Pancreas (tissue), 10 donors: ENCODE measurements around the gene SPINT2. TPM values are rescaled to one million over a fixed set of nuclear protein-coding genes. Genes with fewer than 3 reads are reported as not detected.

ENCODE experiments used
- ATAC-seq, 4 donors: fragments of 200-7000 bp; cut with Tn5 transposase; one replicate each; pipeline versions ENCODE4 v1.8.0 to v1.9.1; 2020; ENCODE audit warnings: mild to moderate bottlenecking in 4 of 4, moderate library complexity in 4 of 4
- DNase-seq, 6 donors: peaks; one replicate each; pipeline ENCODE4 v3.0.0-alpha.2; 2020
- FAIRE-seq: peaks from 2 replicates; lab custom pipeline; 2012; peaks lifted over from hg19 to GRCh38; lab: Jason Lieb, UNC
- H3K27ac ChIP-seq, 4 donors: fragments of 200-600 bp; sonication (generic); 1 replicate in 3 of 4; 2 replicates in 1 of 4; pipeline versions ENCODE4 v1.5.0 to v1.8.0; 2020
- H3K27me3 ChIP-seq, 4 donors: fragments of 200-600 bp; one replicate each; pipeline ENCODE4 v1.8.0; 2021
- H3K36me3 ChIP-seq, 3 donors: fragments of 200-600 bp; sonication (generic) in 1 of 3; one replicate each; pipeline versions ENCODE4 v1.5.0 to v1.8.0; 2020 to 2021
- H3K4me1 ChIP-seq, 3 donors: fragments of 200-600 bp; one replicate each; pipeline ENCODE4 v1.8.0; 2021
- H3K4me3 ChIP-seq, 4 donors: fragments of 200-600 bp; sonication (generic) in 2 of 4; one replicate each; pipeline versions ENCODE4 v1.5.0 to v1.8.0; 2020 to 2021
- H3K9me3 ChIP-seq, 4 donors: fragments of 200-600 bp; one replicate each; pipeline ENCODE4 v1.8.0; 2021
- WGBS, 2 donors: extraction: QIAGEN DNeasy Blood & Tissue Kit; methylation state at CpG; one replicate each; pipeline ENCODE4 v1.1.7; 2013; 5-methylcytosine and 5-hydroxymethylcytosine counted together
- intact Hi-C, 3 donors: fragments of 100-400 bp; cut with DNase I; formaldehyde crosslinking; loops; one replicate each; pipeline versions ENCODE4 v1.11.1 to v1.14.2; 2022
- polyA plus RNA-seq, 2 donors: library from polyadenylated mRNA; stranded (reverse); fragments of 200-250 nt; gene quantifications; one replicate each; pipeline ENCODE4 v1.2.3, GENCODE V29; 2013
- total RNA-seq, 6 donors: library from RNA; stranded (reverse); fragmentation: NEBNext Ultra II Directional in 4 of 6; extraction: Animal tissue kit (Norgen Biotek cat#: 25700) in 4 of 6; gene quantifications; one replicate each; pipeline versions ENCODE4 v1.2.1 to v1.2.4, GENCODE V29; 2021 to 2023
- TF ChIP-seq, protein P1 (sequence below), 4 donors: fragments of 200-600 bp; sonication (generic) in 3 of 4; IDR thresholded peaks; one replicate each; pipeline versions ENCODE4 v1.5.0 to v1.8.0; 2021; ENCODE audit warnings: antibody characterized with exemption in 4 of 4
- donor health status: healthy with polysubstance abuse.
- donor health status: DM: no; HTN: no; CAD: no; lungs with moderate emphysema.
- donor health status: DM: no; HTN: no; CAD: no.
- donor health status: control.
- donor health status: control.
- donor health status: Bipolar disorder and iron deficiency.
- donor health status: DM: yes; HTN: yes; CAD: no.
- donor health status: DM: no; HTN: no; CAD: no.
- donor health status: DM: no; HTN: no; CAD: no.
- donor health status: DM: yes; HTN: yes; CAD: no.

The SPINT2 gene, protein sequence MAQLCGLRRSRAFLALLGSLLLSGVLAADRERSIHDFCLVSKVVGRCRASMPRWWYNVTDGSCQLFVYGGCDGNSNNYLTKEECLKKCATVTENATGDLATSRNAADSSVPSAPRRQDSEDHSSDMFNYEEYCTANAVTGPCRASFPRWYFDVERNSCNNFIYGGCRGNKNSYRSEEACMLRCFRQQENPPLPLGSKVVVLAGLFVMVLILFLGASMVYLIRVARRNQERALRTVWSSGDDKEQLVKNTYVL
- total RNA-seq (100 to 1,000 TPM; 121 to 239 (median 152) TPM), polyA plus RNA-seq (100 to 1,000 TPM; 178 to 337 TPM)

DNA sequence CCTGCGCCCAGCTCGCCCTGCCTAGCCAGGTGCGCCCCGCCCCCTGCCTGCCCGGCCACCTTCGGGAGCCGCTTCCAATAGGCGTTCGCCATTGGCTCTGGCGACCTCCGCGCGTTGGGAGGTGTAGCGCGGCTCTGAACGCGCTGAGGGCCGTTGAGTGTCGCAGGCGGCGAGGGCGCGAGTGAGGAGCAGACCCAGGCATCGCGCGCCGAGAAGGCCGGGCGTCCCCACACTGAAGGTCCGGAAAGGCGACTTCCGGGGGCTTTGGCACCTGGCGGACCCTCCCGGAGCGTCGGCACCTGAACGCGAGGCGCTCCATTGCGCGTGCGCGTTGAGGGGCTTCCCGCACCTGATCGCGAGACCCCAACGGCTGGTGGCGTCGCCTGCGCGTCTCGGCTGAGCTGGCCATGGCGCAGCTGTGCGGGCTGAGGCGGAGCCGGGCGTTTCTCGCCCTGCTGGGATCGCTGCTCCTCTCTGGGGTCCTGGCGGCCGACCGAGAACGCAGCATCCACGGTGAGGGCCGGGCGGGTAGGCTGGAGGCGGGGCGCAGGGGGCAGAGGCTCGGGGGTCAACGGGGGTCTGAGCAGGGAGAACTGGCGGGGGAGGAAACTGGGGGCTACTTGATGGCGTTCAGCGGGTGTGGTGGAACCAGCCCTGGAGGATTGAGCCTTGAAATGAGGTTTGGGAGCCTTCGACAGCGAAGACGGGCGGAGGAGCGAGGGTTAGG, at the start of gene SPINT2:
Gene SPINT2 (plus strand): TSS at position 88 of the 727 bp plus-strand sequence. CDS start 320 bp downstream, at position 408.
- Histone ChIP-seq H3K9me3 (no peaks in the 10 kb centered on the region), H3K4me3 (peak within 1 kb of the TSS; percentile 65 to 89 (median 76)), H3K4me1 (peaks cover 8 to 20% (median 9%) of the 10 kb centered on the region in 3 donors), H3K27me3 (no peaks in the 10 kb centered on the region), H3K36me3 (no peaks in the 10 kb centered on the region), H3K27ac (peak within 1 kb of the TSS; percentile 90 to 99 (median 95))
- ATAC-seq (peak in 3 of 4 donors; percentile 2 to 23 (median 8)), FAIRE-seq (no peak), DNase-seq (no peak)
- TF ChIP-seq, protein P1, sequence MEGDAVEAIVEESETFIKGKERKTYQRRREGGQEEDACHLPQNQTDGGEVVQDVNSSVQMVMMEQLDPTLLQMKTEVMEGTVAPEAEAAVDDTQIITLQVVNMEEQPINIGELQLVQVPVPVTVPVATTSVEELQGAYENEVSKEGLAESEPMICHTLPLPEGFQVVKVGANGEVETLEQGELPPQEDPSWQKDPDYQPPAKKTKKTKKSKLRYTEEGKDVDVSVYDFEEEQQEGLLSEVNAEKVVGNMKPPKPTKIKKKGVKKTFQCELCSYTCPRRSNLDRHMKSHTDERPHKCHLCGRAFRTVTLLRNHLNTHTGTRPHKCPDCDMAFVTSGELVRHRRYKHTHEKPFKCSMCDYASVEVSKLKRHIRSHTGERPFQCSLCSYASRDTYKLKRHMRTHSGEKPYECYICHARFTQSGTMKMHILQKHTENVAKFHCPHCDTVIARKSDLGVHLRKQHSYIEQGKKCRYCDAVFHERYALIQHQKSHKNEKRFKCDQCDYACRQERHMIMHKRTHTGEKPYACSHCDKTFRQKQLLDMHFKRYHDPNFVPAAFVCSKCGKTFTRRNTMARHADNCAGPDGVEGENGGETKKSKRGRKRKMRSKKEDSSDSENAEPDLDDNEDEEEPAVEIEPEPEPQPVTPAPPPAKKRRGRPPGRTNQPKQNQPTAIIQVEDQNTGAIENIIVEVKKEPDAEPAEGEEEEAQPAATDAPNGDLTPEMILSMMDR (IDR thresholded peaks at IDR 0.05), result no peak
- WGBS, 2 donors, result 1 to 2% methylated on average over 72 to 78 of the region's 78 CpGs
- intact Hi-C loops, result no loop called here

DNA sequence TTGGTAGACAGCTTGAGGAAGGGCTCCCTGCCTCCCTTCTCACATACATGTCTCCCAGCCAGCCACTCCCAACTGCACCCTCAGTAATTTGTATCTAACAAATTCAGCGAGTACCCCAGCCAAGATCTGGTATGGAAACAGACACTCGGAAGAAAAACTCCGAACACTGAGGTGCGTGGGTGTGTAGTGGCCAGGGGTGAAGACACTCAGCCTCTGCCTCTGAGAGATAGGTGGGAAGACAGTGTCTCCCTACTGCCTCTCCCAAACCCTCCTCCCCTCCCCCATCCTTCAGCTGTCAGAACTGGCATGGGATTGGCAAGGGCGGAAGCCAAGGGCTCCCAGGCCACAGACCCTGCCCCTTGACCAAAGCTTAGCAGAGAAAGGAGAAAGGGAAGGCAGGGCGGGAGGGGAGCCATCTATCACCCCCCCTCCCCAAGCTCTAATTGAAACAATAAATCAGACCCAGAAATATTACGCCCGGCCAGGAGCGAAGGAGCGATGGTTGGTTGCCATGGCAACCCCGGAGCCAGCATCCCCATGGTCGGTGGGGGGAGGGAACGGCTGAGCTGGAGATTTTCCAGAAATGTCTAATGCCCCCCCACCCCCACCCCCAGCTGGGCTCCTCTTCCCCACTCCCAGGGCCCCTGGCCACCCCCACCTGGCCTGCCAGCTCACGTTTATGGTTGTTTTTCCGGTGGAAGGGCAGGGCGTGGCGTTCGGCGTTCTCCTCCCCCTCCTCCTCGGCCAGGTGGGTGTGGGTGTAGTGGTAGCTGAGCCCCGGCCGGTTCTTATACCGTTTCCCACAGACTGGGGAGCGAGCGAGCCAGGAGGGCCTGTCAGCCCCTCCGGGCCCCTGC, 47.4 kb upstream of the SPINT2 start:
- Histone ChIP-seq H3K36me3 (no peaks in the 10 kb centered on the region), H3K9me3 (no peaks in the 10 kb centered on the region), H3K27me3 (no peaks in the 10 kb centered on the region), H3K4me1 (no peaks in the 10 kb centered on the region), H3K4me3 (no peak overlapping the region), H3K27ac (no peak overlapping the region)
- intact Hi-C loops, result no loop called here
- FAIRE-seq (no peak), ATAC-seq (no peak), DNase-seq (no peak)
- 55 to 60% methylated on average over 13 to 26 of the region's 26 CpGs for WGBS, 2 donors
- TF ChIP-seq, protein P1 (IDR thresholded peaks at IDR 0.05), result no peak

DNA sequence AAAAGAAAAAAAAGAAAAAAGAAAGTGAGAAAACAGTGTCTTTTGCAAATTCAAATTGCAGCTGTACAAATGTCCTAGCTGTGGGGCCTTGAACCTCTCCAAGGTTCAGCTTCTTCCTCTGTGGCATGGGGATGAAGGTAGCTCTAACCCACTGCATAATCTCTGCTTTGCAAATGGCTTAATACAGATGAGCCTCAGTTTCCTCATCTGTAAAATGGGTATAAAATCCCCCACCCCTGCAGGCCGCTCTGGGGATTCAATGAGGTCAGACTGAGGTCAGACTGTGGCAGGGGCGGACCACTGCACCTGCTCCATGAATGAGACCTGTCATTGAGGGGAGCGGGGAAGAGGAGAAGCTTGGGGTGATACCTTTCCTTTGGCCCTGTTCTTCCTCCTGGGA, 46.2 kb upstream of the SPINT2 start:
- Histone ChIP-seq H3K36me3 (no peaks in the 10 kb centered on the region), H3K27me3 (peaks cover 0 to 6% (median 0%) of the 10 kb centered on the region in 4 donors), H3K9me3 (no peaks in the 10 kb centered on the region), H3K4me1 (no peaks in the 10 kb centered on the region), H3K27ac (no peak overlapping the region), H3K4me3 (no peak overlapping the region)
- intact Hi-C loops, result no loop called here
- TF ChIP-seq, protein P1 (IDR thresholded peaks at IDR 0.05), result no peak
- no peak for DNase-seq
- FAIRE-seq, result no peak
- 83 to 88% methylated on average over 3 of the region's 3 CpGs for WGBS, 2 donors
- ATAC-seq, result no peak

DNA sequence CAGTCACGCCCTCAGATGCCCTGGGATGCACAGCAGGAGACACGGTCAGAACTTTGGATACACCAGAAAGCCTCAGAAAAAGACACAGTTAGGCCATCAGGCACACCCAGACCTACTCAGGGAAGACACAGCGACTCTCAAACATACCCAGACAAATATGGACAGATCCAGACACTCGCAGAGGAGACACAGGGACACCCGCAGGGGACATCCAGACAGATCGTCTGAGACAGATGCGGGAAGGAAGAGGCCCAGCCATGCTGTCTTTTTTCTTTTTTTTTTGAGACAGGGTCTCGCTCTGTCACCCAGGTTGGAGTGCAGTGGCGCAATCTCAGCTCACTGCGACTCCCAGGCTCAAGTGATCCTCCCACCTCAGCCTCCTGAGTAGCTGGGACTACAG, 45.2 kb upstream of the SPINT2 start:
- ATAC-seq (no peak), FAIRE-seq (no peak), DNase-seq (no peak)
- Histone ChIP-seq H3K27ac (no peak overlapping the region), H3K9me3 (no peaks in the 10 kb centered on the region), H3K27me3 (peaks cover 0 to 7% (median 0%) of the 10 kb centered on the region in 4 donors), H3K4me1 (peaks cover 0 to 3% (median 0%) of the 10 kb centered on the region in 3 donors), H3K4me3 (no peak overlapping the region), H3K36me3 (no peaks in the 10 kb centered on the region)
- intact Hi-C loops, result no loop called here
- WGBS, 2 donors, result 84 to 91% methylated on average over 9 to 10 of the region's 10 CpGs
- TF ChIP-seq, protein P1 (IDR thresholded peaks at IDR 0.05), result no peak
